Measurements from ENCODE around the gene POLE.

The POLE gene

GRCh38 chr12:132592282-132592970, 94.7 kb downstream of the POLE start:
- no peak for DNase-seq

- no peak for DNase-seq
Observed at GRCh38 chr12:132591107-132591935, 95.8 kb downstream of the POLE start.

- no peak for DNase-seq
Observed at GRCh38 chr12:132588821-132589669, 98.1 kb downstream of the POLE start.

GRCh38 chr12:132588319-132588718, 98.8 kb downstream of the POLE start:
- no peak for DNase-seq

GRCh38 chr12:132587781-132588180, 99.4 kb downstream of the POLE start:
- no peak for DNase-seq

GRCh38 chr12:132586929-132587328, 100.2 kb downstream of the POLE start:
- no peak for DNase-seq

GRCh38 chr12:132585177-132585576, 102.0 kb downstream of the POLE start:
- DNase-seq = no peak

GRCh38 chr12:132584429-132584828, 102.7 kb downstream of the POLE start:
- DNase-seq = no peak

GRCh38 chr12:132583736-132584135, 103.4 kb downstream of the POLE start:
- DNase-seq = no peak

- DNase-seq = no peak
Observed at GRCh38 chr12:132583411-132583710, 103.8 kb downstream of the POLE start.

- DNase-seq = no peak
Observed at GRCh38 chr12:132582582-132583410, 104.3 kb downstream of the POLE start.

GRCh38 chr12:132582058-132582420, 105.1 kb downstream of the POLE start:
- no peak for DNase-seq

GRCh38 chr12:132581348-132582057, 105.6 kb downstream of the POLE start:
- no peak for DNase-seq

GRCh38 chr12:132580701-132581292, 106.3 kb downstream of the POLE start:
- no peak for DNase-seq

- DNase-seq = no peak
Observed at GRCh38 chr12:132579744-132580143, 107.4 kb downstream of the POLE start.

- no peak for DNase-seq
Observed at GRCh38 chr12:132578826-132579225, 108.3 kb downstream of the POLE start.

- no peak for DNase-seq
Observed at GRCh38 chr12:132578118-132578517, 109.0 kb downstream of the POLE start.

GRCh38 chr12:132577191-132577920, 109.8 kb downstream of the POLE start:
- no peak for DNase-seq

- DNase-seq = no peak
Observed at GRCh38 chr12:132576701-132577100, 110.4 kb downstream of the POLE start.

GRCh38 chr12:132575661-132576060, 111.5 kb downstream of the POLE start:
- no peak for DNase-seq
